Hepatic stellate cell (primary cell): Measurements from ENCODE around the gene HSPG2.
"Not testable (repeated sequence)": the region's sequence is repeated elsewhere in the genome, so short reads cannot be mapped to it uniquely, and the experiment has no call there.

Experiments
- DNase-seq: peaks from one replicate; pipeline ENCODE4 v3.0.0; 2011; ENCODE audit warnings: low spot score

The HSPG2 gene

DNA sequence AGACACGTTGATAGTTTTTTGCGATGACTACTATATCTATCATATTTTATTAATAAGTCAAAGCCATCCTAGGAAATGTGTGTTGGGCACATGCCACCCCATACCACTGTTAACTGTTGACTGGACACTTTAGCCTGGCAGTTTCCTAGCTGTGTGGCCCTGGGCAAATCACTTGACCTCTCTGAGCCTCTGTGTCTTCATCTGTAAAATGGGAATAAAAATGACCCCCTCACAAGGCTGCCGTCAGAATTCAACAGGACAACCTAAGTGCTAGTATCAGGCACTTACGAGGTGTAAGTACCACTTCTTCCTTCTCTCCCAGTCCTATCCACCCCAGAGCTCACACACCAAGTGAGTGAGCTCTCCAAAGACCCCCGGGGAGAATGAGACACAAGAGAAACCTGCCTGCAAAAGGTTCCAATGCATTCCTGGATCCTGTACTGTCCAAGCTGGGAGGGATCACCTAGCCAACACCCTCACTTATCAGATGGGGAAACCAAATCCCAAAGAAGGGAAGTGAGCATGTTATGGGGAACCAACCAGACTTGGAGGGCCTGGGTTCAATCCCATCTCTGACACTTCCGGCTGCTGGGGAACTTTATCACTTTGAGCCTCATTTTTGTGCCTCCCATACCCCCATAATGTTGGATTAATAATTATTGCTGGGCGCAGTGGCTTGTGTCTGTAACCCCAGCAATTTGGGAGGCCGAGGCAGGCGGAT lies 24.9 kb downstream of the HSPG2 start:
- no peak for DNase-seq

- peak; percentile 52 for DNase-seq
Measured at GRCh38 chr1:21911205-21912001, 25.7 kb downstream of the HSPG2 start.

GRCh38 chr1:21910558-21911204 lies 26.4 kb downstream of the HSPG2 start:
- DNase-seq = no peak

GRCh38 chr1:21909787-21910503 lies 27.2 kb downstream of the HSPG2 start:
- DNase-seq = peak; percentile 87

GRCh38 chr1:21909286-21909759 lies 27.8 kb downstream of the HSPG2 start:
- DNase-seq = peak; percentile 92

- not testable (repeated sequence) for DNase-seq
Measured at GRCh38 chr1:21907737-21908534, 29.2 kb downstream of the HSPG2 start.

DNA sequence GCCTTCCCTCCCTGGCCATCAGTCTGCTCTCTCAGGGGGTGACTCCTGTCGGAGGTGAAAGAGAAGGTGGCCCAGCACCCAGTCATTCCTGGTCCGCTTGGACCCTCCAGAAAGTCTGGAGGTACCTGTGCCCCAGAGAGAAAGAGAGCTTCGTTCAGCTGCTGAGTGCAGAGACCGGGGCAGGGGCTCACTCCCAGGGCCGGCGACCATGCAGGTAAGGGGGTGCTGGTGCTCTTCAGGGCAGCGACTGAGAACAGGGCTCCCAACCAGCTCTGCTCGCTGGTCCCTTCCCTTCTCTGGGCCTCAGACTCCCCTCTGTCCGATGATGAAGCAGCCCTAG lies 30.1 kb downstream of the HSPG2 start:
- no peak for DNase-seq

DNA sequence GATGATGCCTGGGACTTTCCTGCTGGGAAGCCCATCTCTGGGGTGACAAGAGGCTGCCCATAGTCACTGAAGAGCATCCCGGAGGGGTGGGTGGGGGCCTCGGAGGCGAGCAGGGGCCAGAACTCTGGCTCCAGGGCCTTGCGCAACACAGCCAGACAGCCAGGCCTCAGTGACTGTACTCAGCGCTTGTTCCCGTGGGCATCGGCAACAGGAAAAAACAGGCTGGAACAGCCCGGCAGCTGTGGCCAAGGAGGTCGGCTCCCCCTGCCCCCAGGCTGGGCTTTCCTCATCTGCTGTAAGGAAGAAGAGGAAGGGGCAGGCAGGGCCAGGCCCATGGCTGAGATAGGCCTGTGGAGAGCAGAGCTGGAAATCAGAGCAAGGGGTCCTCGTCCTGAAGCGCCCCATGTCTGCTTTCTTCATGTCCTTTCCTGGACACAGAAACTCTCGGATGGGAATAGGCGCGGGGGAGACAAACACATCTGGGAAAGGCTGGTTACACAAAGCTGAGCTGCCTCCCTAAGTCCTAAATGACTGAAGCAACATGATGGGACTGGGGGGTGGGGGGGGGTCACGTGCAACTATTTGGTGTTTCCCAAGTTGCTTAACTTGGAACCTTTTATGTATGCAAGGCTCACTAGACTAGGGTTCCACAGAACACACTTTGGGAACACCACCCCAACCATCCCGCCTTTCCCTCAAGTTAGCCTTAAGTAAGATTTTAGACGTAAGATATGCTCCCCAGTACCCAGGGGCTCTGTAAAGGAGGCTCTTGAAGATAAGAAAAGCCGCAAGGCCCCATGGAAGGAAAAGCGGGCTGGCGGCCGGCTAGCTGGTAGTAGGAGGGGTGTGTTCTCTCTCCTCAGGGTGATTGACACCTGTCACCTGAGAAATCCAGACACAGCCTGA lies 30.7 kb downstream of the HSPG2 start:
- DNase-seq = no peak

GRCh38 chr1:21904704-21905520 lies 32.2 kb downstream of the HSPG2 start:
- DNase-seq = peak; percentile 31

GRCh38 chr1:21904454-21904703 lies 32.7 kb downstream of the HSPG2 start:
- DNase-seq = no peak

DNA sequence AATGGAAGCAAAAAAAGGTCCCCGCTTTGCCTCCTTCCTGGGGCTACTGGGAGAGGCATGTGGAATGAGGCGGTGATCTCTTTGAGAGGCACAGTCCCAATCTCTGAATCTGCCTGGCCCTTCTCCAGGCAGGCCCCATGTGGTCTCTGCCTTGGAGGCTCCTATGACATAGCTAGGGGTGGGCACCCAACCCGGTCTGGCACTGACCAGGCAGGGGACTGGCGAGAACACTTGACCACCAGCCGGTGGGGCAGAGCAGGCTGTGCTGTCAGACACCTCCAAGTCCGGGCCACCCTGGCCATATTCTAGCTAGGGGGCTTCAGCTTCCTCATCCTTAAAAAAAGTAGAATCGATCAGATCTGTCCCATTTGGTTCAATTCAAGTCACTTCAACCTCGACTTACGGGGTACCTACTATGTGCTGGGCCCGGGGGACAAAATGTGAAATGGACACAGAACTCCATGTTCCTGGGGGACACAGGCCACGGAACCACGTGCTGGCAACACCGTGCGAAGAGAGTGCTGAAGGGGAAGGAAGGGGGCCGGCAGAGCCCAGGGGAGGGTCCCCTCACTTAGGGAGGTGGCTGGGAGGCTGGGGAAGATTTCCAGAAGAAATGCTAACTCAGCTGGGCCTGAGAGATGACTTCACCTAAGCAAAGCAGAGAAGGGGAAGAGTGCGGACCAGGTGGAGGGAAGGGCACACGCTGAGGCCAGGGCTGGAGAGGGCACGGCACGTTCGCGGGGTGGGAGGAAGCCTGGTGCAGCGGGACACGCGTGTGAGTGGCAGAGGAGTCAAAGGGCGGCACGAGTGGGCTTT lies 33.3 kb downstream of the HSPG2 start:
- DNase-seq = no peak

DNA sequence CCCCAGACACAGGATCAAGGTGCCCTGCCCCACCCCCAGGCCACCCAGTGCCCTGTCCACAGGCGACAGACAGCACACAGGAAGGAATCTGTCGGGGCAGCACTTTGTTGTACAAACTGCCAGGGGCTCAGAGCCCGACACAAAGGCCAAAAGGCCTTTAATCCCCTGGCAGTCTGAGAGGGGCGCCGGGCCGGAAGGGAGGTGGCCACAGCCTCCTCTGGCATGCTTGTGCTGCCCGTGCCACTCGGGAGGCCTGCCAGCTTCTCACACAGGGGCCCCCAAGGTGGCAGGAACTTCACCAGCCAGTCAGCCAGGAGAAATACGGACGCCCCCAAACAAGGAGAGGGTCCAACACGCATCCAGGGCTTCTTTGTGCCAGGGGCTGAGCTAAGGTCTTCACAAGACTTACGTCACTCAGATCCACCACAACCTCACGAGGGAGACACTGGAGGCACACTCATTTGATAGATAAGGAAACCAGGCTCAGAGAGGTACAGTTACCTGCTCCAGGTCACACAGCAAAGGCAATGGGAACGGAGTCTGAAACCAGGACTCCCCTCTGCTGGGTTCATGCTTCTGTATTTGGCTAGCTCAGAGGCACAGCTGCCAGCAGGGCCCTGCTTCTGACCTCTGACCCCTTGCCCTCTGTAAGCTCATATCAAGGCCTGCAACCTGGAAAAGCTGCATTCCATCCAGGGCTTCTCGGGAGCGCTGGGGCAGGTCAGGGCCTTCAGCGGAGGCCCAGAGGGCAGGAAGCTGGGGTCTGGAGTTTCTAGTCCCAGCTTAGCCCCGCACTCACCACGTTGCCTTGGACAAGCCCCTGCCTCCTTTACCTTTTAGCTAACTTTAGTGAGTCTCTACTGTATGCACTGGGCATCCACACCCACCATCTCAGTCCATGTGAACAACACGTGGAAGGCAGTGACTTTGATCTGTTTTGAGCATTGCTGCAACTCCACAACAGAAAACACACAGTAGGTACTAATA lies 34.8 kb downstream of the HSPG2 start:
- DNase-seq = no peak

DNA sequence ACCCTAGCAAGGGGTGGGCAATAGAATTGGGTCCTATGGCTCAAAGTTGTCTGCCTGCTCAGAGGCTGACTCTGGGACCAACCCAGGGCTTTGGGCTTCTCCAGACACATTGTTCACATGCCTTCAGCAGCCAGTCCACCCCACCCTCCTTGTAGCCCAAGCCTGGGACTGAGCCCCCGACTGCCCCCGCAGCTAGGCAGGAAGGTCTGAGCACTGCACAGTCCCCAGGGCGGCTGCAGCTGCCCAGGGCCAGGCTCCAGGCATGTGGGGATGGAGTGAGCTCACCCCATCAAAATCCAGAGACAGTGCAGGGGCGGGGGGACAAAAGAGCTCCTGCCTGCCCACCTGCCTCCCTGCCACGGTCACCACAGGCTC lies 35.6 kb downstream of the HSPG2 start:
- DNase-seq = no peak

GRCh38 chr1:21900766-21901472 lies 36.2 kb downstream of the HSPG2 start:
- DNase-seq = no peak

DNA sequence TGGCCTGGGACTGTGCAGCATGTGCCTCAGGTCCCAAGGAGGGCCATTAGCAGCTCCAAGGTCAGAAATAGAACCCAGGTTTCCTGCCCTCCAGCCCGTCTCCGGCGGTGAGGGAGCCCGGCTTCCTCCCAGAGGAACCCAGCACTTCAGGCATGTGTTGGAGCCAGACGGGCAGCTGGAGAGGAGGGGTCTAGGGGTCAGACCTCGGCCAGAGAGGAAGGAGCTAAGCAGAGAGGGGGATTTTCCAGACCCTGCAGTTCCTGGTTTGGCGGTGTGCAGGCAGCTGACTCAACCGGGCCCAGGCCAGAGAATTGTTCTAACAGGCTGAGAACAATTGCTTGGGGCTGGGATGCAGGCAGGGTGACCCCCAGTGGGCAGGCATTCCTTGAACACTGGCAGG lies 37.1 kb downstream of the HSPG2 start:
- DNase-seq = no peak

DNA sequence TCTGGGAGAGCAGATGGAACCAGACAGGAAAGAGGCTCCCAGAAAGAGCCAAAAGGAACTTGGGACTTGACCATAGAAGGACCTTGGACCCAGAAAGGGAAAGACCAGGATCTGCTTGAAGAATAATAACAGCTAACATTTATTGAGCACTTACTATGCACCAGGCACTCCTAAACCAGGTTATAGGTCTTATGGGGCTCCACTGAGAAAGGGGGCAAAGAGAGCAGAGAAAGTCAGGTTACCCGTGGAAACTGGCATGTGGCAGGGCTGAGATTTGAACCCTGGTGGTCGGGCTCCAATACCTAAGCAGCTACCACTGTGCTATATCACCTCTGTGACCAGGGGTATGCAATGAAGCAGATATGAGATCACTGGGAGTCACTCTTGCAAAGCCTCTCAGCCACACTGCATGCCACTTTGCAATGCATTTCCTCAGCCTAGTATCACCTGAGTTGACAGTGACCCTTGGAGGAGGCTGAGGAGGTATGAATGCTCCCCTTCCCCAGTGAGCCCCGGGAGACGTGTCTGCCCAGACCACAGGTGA lies 37.8 kb downstream of the HSPG2 start:
- DNase-seq = no peak
